Bronchial epithelial cell (primary cell): ENCODE results near the gene SOX13. TPM values are rescaled to one million over a fixed set of nuclear protein-coding genes. Genes with fewer than 3 reads are reported as not detected.

Experiments used
- DNase-seq: peaks from one replicate; pipeline ENCODE4 v3.0.0-alpha.2; 2010; ENCODE audit warnings: low read depth
- FAIRE-seq: peaks from 2 replicates; lab custom pipeline; 2011; peaks lifted over from hg19 to GRCh38; lab: Jason Lieb, UNC
- H3K27me3 ChIP-seq: 2 replicates; pipeline ENCODE4 v1.5.1; 2011; ENCODE audit warnings: low read length; ENCODE audit not compliant: control insufficient read depth, insufficient read depth
- H3K36me3 ChIP-seq: 2 replicates; pipeline ENCODE4 v1.5.1; 2011; ENCODE audit warnings: low read length; ENCODE audit not compliant: control insufficient read depth, insufficient read depth
- H3K4me3 ChIP-seq: 2 replicates; pipeline ENCODE4 v1.5.1; 2011; ENCODE audit warnings: mild to moderate bottlenecking, low read depth, low read length, control low read depth
- total RNA-seq: library from RNA; depleted of rRNA; stranded (reverse); fragments of >200 nt; gene quantifications from 2 replicates; pipeline ENCODE4 v1.2.1, GENCODE V29; 2014
- TF ChIP-seq, protein P1 (sequence below): IDR thresholded peaks from 2 replicates; pipeline ENCODE4 v1.5.1; 2011; ENCODE audit warnings: mild to moderate bottlenecking, moderate library complexity, low read length, control low read depth, inconsistent platforms; ENCODE audit not compliant: insufficient read depth, severe bottlenecking

SOX13 gene
- total RNA-seq, 1 donor from 2014 or later = 3.2 TPM

DNA sequence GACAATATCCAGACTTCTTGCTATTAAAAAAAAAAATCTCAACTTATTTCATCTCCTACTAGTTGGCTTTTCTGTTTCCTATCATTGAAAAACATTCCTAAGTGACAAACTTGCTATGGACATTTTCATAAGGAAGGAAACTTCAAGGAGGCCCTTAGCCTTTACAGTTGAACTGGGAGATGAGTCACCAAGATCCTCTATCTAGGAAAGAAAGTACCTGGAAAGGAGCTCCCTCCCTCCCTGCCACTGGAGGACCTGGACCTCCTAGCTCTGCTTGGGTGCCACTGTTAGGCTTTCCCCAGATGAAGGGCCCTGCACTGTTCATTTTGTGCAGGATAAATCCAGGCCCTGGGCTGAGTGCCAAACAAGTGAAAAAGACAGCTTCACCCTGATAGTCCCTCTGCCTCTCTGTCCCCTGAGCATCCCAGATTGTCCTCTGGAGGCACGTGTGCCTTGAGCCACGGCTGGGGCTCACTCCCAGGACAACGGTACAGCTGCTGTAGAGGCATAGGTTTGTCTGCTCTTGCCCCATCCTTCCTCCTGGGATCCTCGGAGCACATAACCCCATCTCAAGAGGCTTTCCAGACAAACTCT, 40.2 kb upstream of the SOX13 start:
- H3K4me3 ChIP-seq = no peak overlapping the region
- FAIRE-seq (no peak), DNase-seq (peak; percentile 17)
- TF ChIP-seq, protein P1, sequence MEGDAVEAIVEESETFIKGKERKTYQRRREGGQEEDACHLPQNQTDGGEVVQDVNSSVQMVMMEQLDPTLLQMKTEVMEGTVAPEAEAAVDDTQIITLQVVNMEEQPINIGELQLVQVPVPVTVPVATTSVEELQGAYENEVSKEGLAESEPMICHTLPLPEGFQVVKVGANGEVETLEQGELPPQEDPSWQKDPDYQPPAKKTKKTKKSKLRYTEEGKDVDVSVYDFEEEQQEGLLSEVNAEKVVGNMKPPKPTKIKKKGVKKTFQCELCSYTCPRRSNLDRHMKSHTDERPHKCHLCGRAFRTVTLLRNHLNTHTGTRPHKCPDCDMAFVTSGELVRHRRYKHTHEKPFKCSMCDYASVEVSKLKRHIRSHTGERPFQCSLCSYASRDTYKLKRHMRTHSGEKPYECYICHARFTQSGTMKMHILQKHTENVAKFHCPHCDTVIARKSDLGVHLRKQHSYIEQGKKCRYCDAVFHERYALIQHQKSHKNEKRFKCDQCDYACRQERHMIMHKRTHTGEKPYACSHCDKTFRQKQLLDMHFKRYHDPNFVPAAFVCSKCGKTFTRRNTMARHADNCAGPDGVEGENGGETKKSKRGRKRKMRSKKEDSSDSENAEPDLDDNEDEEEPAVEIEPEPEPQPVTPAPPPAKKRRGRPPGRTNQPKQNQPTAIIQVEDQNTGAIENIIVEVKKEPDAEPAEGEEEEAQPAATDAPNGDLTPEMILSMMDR = no peak
- H3K27me3 ChIP-seq = no peaks in the 10 kb centered on the region
- H3K36me3 ChIP-seq = no peaks in the 10 kb centered on the region

DNA sequence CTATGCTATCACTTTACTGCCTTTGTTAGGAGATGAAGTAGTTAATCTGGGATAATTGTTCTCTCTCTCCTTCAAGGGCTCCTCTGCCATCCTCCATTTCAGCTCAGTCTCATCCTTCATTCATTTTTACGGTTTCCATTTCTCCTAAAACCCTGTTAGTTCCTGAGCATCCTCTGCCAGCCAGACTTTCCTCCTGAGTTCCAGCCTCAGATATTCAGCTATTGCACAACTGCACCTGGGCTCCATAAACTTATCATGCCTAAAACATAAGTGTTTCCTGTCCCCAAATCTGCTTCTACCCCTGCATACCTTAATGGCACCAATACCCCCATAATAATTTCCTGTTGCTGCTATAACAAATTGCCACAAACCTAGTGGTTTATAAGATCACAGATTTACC, 39.6 kb upstream of the SOX13 start:
- DNase-seq (no peak), FAIRE-seq (no peak)
- TF ChIP-seq, protein P1 = no peak
- no peaks in the 10 kb centered on the region for H3K27me3 ChIP-seq
- no peak overlapping the region for H3K4me3 ChIP-seq
- H3K36me3 ChIP-seq = no peaks in the 10 kb centered on the region

DNA sequence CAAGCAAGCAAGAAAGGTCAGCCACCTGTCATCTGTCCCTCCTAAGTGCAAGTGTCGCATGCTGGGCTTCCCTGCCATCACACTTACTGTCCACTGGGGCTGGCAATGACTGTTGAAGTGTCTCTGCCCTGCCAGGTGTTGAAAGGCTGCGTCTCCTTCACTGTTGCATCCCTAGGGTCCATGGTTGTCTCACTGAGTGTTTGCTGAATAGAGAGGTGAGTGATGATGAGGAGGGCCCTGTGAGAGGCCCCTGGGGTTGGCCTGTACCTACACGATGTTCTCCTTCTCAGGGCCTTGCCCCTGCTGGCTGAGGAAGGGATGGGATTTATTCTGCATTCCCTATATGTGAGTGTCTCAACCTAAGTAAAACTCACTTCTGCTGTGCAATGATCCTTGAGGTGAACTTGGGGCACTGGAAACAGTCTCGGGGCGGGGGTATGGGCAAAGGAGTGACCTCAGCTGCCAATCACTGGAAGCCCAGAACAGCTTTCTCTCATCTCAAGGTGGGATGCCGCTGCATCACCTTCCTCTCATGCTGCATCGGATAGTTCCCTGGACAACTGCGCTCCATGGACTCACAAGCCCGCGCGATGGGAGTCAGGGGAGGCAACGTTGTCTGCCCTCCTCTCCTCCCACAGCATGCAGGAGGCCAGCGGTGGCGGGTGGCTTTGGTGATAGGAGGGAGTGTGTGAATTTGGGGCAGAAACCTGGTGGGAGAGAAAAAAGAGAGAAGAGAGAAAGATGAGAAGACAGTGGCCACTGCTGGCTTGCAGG, 35.8 kb upstream of the SOX13 start:
- no peak overlapping the region for H3K4me3 ChIP-seq
- no peaks in the 10 kb centered on the region for H3K27me3 ChIP-seq
- no peaks in the 10 kb centered on the region for H3K36me3 ChIP-seq
- FAIRE-seq = no peak
- TF ChIP-seq, protein P1 = no peak
- no peak for DNase-seq

DNA sequence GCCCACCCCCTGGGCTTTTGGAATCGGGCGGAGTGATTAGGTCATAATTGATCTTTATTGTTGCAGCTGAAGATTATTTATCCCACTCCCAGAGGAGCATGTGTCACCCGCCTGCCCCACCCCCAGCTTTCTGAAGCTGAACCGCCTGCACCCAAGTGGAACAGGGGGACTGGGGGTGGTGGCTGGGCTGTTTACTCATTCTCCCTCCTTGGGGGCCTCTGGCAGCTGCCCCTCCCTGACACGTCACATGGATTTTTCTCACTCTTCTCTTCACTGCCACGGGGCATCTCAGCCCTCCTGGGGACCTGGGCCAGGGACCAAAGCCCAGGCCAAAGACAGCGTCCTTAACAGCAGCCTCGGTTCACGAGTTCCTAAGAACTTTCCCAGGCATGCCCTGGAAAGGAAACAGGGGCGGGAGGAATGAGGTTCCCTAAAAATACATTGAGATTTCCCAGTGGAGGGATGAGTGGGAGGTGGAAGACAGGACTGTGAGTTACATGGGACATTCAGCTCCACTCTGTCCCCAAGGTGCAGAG, 31.6 kb upstream of the SOX13 start:
- TF ChIP-seq, protein P1 = no peak
- Histone ChIP-seq H3K4me3 (no peak overlapping the region), H3K36me3 (no peaks in the 10 kb centered on the region), H3K27me3 (no peaks in the 10 kb centered on the region)
- FAIRE-seq = no peak
- no peak for DNase-seq

DNA sequence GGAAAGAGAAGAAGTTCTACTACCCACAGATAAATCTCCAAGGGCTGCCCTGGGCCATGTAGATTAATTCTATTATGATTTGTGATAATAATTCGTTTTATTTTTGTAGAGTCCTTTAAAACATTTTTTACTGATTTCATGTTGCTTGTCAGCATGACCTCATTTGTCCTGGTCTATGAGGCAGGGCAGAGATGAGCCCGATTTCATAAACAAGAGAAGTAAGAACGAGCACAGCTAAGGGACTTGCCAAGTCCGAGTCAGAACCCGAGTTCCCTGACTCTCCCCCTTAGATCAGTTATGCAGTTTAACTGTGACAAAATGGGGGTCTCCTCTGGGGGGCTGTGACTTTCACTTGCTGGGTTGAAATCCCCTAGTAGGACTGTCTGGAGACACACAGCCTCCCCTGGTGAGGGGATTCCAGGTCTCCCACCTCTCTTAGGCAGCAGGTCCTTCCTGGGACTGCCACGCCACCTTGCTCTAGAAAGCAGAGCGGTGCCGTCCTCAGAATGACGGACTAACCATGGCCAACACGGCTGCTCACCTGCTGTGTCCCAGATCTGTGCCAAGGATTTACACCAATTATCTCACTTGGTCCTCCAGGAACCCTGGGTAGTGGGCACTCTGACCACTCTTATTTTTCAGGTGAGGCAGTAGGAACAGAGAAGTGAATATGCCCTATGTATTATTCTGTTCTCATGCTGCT, 31.0 kb upstream of the SOX13 start:
- no peak for FAIRE-seq

More for the DNA sequence above, 31.0 kb upstream of the SOX13 start:
- no peak for DNase-seq
- Histone ChIP-seq H3K36me3 (no peaks in the 10 kb centered on the region), H3K27me3 (no peaks in the 10 kb centered on the region), H3K4me3 (no peak overlapping the region)
- TF ChIP-seq, protein P1 = no peak
